HG03520 (cell line): ENCODE measurements around the gene STAMBP.
"Not testable (repeated sequence)": the region's sequence is repeated elsewhere in the genome, so short reads cannot be mapped to it uniquely, and the experiment has no call there.

Source experiments
- ATAC-seq: cut with Tn5 transposase; IDR thresholded peaks from one replicate; pipeline ENCODE4 v1.9.1; 2021; ENCODE audit warnings: mild to moderate bottlenecking, moderate library complexity; ENCODE audit not compliant: unreplicated experiment

STAMBP gene

GRCh38 chr2:73836141-73836943, 7.6 kb downstream of the STAMBP start:
- no peak for ATAC-seq

DNA sequence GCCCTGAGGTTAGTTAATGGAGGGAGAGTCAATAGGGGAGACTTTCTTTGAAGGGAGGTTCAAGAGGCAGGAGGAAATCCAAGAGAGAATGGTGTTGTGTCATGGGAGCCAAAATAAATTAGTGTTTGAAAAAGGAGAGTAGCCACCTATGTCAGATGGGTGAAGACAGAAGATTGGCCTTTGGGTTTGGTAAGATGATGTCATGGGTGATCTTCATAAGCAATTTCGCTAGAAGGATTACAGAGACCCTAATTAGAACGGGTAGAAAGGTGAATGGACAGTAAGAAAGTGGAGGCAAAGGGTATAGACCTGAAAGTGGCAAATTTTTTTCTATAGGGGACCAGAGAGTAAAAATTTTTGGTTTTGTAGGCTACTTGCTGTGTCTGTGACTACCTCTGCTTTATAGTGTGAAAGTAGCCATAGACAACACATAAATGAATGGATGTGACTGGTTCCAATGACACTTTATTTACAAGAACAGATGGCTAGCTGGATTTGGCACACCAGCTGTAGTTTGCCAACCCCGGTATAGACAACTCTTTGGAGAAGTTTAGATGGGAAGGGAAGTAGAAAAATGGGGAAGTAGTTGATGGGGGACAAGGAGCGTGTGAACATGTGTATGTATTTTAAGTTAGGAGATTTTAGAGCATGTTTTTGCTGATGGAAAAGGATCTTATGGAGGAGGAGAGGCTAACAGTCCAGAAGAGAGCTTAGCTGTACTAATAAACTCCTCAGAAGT, 9.3 kb downstream of the STAMBP start:
- ATAC-seq, result no peak

DNA sequence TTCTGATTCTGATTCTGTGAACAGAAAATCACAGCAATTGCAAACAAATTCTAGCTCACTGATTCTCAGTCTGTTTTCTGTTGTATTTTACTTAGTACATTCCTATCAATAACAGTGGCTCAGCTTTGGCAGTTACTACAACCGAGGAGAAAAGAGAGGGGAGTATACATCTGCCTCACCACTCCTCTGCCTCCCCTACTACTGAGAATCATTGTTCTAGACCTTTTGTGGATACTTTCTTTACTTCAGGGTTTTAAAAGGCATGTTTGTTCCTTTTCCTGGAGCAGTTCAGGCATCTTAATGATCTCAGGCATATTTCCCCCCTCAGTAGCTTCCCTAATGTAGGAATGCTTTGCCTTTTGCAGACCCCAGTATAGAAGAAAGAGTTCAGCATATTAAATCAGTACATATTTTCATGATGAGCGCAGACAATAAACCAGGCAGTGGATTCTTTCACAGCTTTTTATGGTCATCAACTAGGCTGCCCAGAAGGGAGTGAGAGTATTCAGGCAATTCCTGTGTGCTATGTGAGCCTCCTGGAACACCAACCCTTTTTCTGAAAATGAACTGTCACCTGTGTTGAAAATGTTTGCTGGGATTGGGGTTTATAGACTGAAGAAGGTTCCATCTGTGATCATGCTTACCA, 10.3 kb downstream of the STAMBP start:
- ATAC-seq, result no peak

- ATAC-seq, result no peak
These were observed 11.1 kb downstream of the STAMBP start for GRCh38 chr2:73839653-73840411.

- ATAC-seq, result no peak
These were observed 13.4 kb downstream of the STAMBP start for GRCh38 chr2:73841912-73842738.

GRCh38 chr2:73842739-73843019, 13.9 kb downstream of the STAMBP start:
- ATAC-seq, result no peak

DNA sequence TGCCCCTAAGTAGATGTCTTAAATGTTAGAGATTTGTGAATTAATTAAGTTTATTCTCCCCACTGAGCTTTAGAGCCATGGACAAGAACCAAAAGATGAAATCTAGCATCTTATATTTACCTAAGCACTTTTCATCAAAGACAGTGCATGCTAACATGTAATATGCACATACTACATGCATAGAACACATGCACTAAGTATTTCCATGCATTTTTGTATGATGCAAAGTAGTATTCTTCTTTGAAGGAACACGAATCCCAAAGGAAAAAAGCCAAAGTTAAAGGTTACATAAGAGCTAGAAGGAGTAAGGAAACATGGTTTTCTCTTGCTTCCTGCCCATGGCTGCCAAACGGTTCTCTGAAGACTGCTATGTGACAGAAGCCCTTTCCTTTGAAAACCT, 15.3 kb downstream of the STAMBP start:
- no peak for ATAC-seq

DNA sequence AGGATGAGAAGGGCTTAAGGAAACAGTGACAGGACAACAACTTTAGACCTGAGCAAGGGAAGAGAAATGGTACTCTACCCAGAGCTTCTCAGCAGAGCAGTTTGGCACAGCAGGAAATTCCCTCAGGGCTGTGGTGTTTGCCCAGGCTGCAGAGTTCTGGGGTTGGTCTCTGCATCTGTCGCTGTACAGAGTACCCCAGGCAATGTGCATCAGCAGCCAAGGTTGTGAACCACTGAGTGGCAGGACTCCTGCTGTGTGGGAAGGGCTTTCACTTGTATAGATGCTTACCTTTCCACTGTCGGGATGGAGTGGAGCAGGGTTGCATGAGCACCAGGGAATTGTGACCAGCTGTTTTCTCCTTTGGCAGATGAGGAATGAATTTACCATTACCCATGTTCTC, 21.2 kb downstream of the STAMBP start:
- no peak for ATAC-seq

DNA sequence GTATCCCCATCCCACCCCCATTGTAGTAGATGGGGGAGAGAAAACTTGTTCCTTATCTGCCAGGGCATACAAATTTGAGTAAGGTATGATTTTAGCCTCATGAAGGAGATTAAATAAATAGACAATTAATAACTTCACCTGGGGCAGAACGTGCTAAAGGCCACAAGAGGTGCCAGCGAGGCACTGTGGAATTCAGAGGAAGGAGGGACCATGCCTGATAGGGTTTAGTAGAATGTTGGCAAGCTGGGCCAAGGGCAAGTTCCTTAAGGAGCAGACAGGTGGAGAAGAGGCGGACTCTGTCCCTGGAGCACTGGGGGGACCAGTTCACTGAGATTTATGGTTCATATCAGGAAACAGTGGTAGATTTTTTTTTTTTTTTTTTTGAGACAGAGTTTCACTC, 22.5 kb downstream of the STAMBP start:
- ATAC-seq, result no peak

DNA sequence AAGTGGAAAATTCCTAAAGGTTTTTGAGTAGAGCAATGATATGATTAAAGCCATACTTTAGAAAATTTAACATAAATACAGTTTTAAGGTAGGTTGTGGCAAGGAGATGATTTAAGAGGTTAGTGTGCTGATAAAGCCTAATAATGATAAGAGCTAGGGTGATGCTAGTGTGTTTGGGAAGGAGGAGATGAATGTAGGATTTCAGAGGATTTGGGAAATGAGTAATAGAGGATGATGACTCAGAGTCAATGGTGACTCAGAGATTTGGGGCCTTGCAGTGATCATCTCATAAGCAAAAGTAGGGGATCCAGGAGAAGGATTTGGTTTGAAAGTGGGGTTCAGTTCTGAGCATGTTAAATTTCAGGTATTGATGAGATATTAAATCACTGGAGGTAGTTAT, 23.3 kb downstream of the STAMBP start:
- ATAC-seq, result no peak

DNA sequence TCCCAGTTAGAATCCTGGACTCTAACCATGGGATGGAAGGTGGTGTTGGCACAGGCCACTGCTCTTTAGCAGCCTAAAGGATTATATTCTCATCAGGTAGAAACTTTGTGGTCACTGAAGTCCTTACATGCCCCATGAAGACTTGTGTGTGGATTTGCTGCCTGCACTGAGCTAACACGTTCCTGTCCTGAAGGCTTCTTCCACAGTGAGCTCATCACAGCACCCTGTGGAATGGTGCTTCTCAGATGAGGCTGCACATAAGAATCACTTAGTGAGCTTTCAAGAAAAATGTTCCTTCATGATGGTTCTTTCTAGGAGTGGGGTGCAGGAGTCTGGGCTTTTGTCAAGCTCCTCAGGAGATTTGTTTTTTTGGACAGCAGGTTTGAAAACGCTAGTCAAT, 26.8 kb downstream of the STAMBP start:
- ATAC-seq, result no peak

DNA sequence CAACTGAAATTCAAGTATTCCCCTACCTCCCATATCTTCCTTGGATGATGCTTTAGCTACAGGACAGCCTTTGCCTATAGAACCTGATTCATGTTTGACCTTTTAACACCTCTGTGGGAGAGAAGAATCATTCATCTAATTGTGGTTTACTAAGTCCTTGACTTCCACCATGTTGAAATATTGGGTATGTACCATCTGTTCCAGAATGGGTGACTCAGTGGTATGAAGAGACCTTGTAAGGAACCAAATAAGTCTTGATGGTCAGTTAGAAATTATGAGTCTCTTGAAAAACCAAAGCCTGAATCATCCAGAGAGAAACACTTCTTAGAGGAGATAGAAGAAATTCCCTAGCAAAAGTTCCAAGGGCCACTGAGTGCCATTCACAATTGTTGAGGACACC, 27.5 kb downstream of the STAMBP start:
- no peak for ATAC-seq

GRCh38 chr2:73859721-73860586, 31.2 kb downstream of the STAMBP start:
- ATAC-seq, result no peak

- no peak for ATAC-seq
These were observed 34.2 kb downstream of the STAMBP start for GRCh38 chr2:73862987-73863386.

DNA sequence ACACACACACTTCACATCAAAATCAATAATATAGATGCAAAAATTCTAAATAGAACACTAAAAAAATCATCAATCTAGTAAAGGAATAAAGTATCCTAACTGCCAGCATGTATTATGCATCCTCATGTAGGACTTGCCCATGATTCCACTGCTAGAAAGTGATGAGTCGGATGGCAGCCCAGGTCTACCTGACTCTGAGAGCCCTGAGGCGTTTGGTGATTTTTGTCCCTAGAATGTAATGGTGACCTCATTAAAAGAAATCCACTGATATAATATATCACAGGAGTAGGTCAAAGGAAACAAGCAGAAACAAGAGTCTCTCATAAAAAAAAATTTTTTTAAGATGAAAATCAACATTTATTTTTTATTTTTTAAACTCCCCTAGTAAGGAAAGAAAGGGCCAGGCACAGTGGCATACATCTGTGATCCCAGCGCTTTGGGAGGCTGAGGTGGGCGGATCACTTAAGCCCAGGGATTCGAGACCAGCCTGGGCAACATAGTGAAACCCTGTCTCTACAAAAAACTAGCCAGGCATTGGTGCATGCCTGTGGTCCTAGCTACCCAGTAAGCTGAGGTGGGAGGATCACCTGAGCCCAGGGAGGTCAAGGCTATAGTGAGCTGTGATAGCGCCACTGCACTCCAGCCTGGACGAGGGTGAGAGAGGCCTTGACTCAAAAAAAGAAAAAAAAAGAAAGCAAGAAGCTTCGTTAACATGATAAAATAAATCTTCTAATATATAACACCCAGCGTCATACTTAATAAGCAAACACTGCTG, 39.6 kb downstream of the STAMBP start:
- no peak for ATAC-seq

DNA sequence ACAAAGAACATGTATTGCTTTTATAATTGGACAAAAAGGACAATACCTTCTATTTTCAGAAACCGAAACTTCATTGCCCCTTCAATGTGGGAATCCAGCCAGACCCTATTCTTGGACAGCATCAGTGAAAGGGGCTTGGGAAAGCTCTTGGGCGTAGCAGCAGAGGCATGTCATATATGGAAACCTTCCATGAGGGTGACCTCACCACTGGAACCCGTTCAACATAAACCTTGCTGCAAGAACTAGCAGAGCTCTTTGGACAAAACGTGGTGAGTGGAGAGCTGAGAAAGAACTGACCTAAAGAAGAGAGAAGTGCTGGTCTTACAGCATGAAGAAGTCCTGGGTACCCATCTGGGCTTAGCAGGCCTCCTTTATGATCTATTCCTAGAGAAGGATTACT, 41.3 kb downstream of the STAMBP start:
- ATAC-seq, result no peak

GRCh38 chr2:73877071-73877802, 48.5 kb downstream of the STAMBP start:
- ATAC-seq, result no peak

DNA sequence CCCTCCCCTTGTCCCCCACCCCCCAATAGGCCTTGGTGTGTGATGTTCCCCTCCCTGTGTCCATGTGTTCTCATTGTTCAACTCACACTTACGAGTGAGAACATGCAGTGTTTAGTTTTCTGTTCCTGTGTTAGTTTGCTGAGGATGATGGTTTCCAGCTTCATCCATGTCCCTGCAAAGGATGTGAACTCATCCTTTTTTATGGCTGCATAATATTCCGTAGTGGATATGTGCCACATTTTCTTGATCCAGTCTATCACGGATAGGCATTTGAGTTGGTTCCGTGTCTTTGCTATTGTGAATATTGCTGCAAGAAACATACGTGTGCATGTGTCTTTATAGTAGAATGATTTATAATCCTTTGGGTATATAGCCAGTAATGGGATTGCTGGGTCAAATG, 49.2 kb downstream of the STAMBP start:
- ATAC-seq, result not testable (repeated sequence)
